ENCODE data around the gene MED26. TPM values are rescaled to one million over a fixed set of nuclear protein-coding genes. Genes with fewer than 3 reads are reported as not detected.
A peak's percentile ranks its signal among the peaks of the same experiment; 100 is the strongest.
"Not testable (repeated sequence)": the region's sequence is repeated elsewhere in the genome, so short reads cannot be mapped to it uniquely, and the experiment has no call there.

The MED26 gene
- total RNA-seq, 2 donors from 2014 or later: 5.2 to 5.9 TPM

- Histone ChIP-seq H3K9me3 (no peaks in the 10 kb centered on the region), H3K27me3 (no peaks in the 10 kb centered on the region), H3K27ac (no peak overlapping the region), H3K36me3 (peaks cover 36% of the 10 kb centered on the region), H3K4me3 (no peak overlapping the region), H3K4me1 (no peaks in the 10 kb centered on the region)
- no peak for DNase-seq (ENCODE audit: low spot score)
- TF ChIP-seq CTCF (IDR thresholded peaks at IDR 0.05): no peak
Observed at GRCh38 chr19:16554776-16555175, 73.2 kb downstream of the MED26 start.

GRCh38 chr19:16551902-16552301 lies 76.1 kb downstream of the MED26 start:
- H3K4me1 ChIP-seq; H3K9me3 ChIP-seq; H3K27me3 ChIP-seq; DNase-seq (ENCODE audit: low spot score); H3K4me3 ChIP-seq; H3K27ac ChIP-seq: not testable (repeated sequence)
- H3K36me3 ChIP-seq: peaks cover 34% of the 10 kb centered on the region

- peaks cover 0 to 6% of the 10 kb centered on the region in 2 donors for H3K4me1 ChIP-seq
- no peak for DNase-seq (ENCODE audit: low spot score)
- H3K4me3 ChIP-seq: no peak overlapping the region
- H3K36me3 ChIP-seq: peaks cover 17% of the 10 kb centered on the region
- no peaks in the 10 kb centered on the region for H3K9me3 ChIP-seq
- H3K27ac ChIP-seq: no peak overlapping the region
- no peaks in the 10 kb centered on the region for H3K27me3 ChIP-seq
- no peak for TF ChIP-seq CTCF (IDR thresholded peaks at IDR 0.05)
Observed at GRCh38 chr19:16548956-16549355, 79.0 kb downstream of the MED26 start.

- peaks cover 7% of the 10 kb centered on the region for H3K36me3 ChIP-seq
- H3K4me1 ChIP-seq: peaks cover 0 to 39% of the 10 kb centered on the region in 2 donors
- no peaks in the 10 kb centered on the region for H3K9me3 ChIP-seq
- H3K4me3 ChIP-seq: no peak overlapping the region
- no peak overlapping the region for H3K27ac ChIP-seq
- TF ChIP-seq CTCF (IDR thresholded peaks at IDR 0.05): no peak
- no peaks in the 10 kb centered on the region for H3K27me3 ChIP-seq
- no peak for DNase-seq (ENCODE audit: low spot score)
Observed at GRCh38 chr19:16544473-16545231, 83.4 kb downstream of the MED26 start.

GRCh38 chr19:16543734-16544133 lies 84.3 kb downstream of the MED26 start:
- H3K27me3 ChIP-seq; H3K4me3 ChIP-seq; DNase-seq (ENCODE audit: low spot score); H3K27ac ChIP-seq; H3K9me3 ChIP-seq: not testable (repeated sequence)
- peaks cover 11% of the 10 kb centered on the region for H3K36me3 ChIP-seq
- H3K4me1 ChIP-seq: peaks cover 0 to 42% of the 10 kb centered on the region in 2 donors

- peak overlapping the region; percentile 88 to 98 for H3K4me3 ChIP-seq
- no peaks in the 10 kb centered on the region for H3K9me3 ChIP-seq
- H3K27ac ChIP-seq: peak overlapping the region; percentile 86 to 93
- H3K36me3 ChIP-seq: peaks cover 11% of the 10 kb centered on the region
- no peaks in the 10 kb centered on the region for H3K27me3 ChIP-seq
- DNase-seq (ENCODE audit: low spot score): no peak
- no peak for TF ChIP-seq CTCF (IDR thresholded peaks at IDR 0.05)
- H3K4me1 ChIP-seq: peaks cover 0 to 47% of the 10 kb centered on the region in 2 donors
Observed at GRCh38 chr19:16542910-16543472, 85.0 kb downstream of the MED26 start.
